Liver (tissue), 9 donors: Measurements from ENCODE around the gene EPB41L4A. TPM values are rescaled to one million over a fixed set of nuclear protein-coding genes. Genes with fewer than 3 reads are reported as not detected.

ENCODE experiments used
- DNase-seq: peaks from one replicate; pipeline ENCODE4 v3.0.0-alpha.2; 2017; ENCODE audit warnings: low spot score
- H3K27ac ChIP-seq, 2 donors: one replicate each; pipeline ENCODE4 v1.7.0; 2013; ENCODE audit warnings: inconsistent platforms in 2 of 2, low read length in 2 of 2, control low read depth in 1 of 2, low read depth in 1 of 2, mild to moderate bottlenecking in 1 of 2
- H3K27me3 ChIP-seq, 4 donors: one replicate each; pipeline versions ENCODE4 v1.6.1 to v1.7.0; 2013; ENCODE audit warnings: low read length in 3 of 4, inconsistent platforms in 1 of 4, mild to moderate bottlenecking in 1 of 4, moderate library complexity in 1 of 4; ENCODE audit not compliant: control insufficient read depth in 4 of 4, insufficient read depth in 4 of 4
- H3K36me3 ChIP-seq, 4 donors: one replicate each; pipeline versions ENCODE4 v1.6.1 to v1.7.0; 2013; ENCODE audit warnings: low read length in 3 of 4, mild to moderate bottlenecking in 3 of 4, low read depth in 1 of 4, moderate library complexity in 1 of 4; ENCODE audit not compliant: control insufficient read depth in 4 of 4, insufficient read depth in 3 of 4
- H3K4me1 ChIP-seq, 4 donors: one replicate each; pipeline versions ENCODE4 v1.6.1 to v1.7.0; 2013; ENCODE audit warnings: low read length in 3 of 4, mild to moderate bottlenecking in 3 of 4, moderate library complexity in 1 of 4; ENCODE audit not compliant: control insufficient read depth in 4 of 4, insufficient read depth in 4 of 4
- H3K4me3 ChIP-seq, 3 donors: one replicate each; pipeline versions ENCODE4 v1.6.1 to v1.7.0; 2013; ENCODE audit warnings: low read length in 3 of 3, control low read depth in 1 of 3, low read depth in 1 of 3, mild to moderate bottlenecking in 1 of 3
- H3K9ac ChIP-seq, 2 donors: one replicate each; pipeline ENCODE4 v1.7.0; 2013; ENCODE audit warnings: low read length in 2 of 2, mild to moderate bottlenecking in 2 of 2, moderate library complexity in 2 of 2, control low read depth in 1 of 2, low read depth in 1 of 2
- H3K9me3 ChIP-seq, 4 donors: one replicate each; pipeline versions ENCODE4 v1.6.1 to v1.7.0; 2013; ENCODE audit warnings: low read length in 3 of 4; ENCODE audit not compliant: control insufficient read depth in 4 of 4
- ATF3 ChIP-seq: IDR thresholded peaks from 2 replicates; pipeline ENCODE4 v1.6.1; 2016; ENCODE audit warnings: antibody characterized with exemption
- CTCF ChIP-seq: fragments of 150-350 bp; IDR thresholded peaks from 2 replicates; pipeline ENCODE4 v1.5.1; 2017; ENCODE audit warnings: improper control_type of control experiment, low read depth, low read length; ENCODE audit not compliant: missing input control
- FOXA1 ChIP-seq: IDR thresholded peaks from 2 replicates; pipeline ENCODE4 v1.6.1; 2016; ENCODE audit warnings: antibody characterized with exemption
- FOXA2 ChIP-seq: IDR thresholded peaks from 2 replicates; pipeline ENCODE4 v1.6.1; 2016; ENCODE audit warnings: antibody characterized with exemption
- GABPA ChIP-seq, 2 donors: IDR thresholded peaks in 1 of 2; conservative IDR thresholded peaks in 1 of 2; 2 replicates each; pipeline ENCODE4 v1.6.1; 2016; ENCODE audit warnings: antibody characterized with exemption in 2 of 2, mild to moderate bottlenecking in 1 of 2, moderate library complexity in 1 of 2
- HNF4A ChIP-seq, 2 donors: conservative IDR thresholded peaks; 2 replicates each; pipeline ENCODE4 v1.6.1; 2016; ENCODE audit warnings: antibody characterized with exemption in 2 of 2, mild to moderate bottlenecking in 2 of 2
- JUND ChIP-seq, 2 donors: IDR thresholded peaks; 2 replicates each; pipeline ENCODE4 v1.6.1; 2016; ENCODE audit warnings: antibody characterized with exemption in 2 of 2
- MAX ChIP-seq: IDR thresholded peaks from 2 replicates; pipeline ENCODE4 v1.6.1; 2016; ENCODE audit warnings: antibody characterized with exemption
- NR2F2 ChIP-seq: IDR thresholded peaks from 2 replicates; pipeline ENCODE4 v1.6.1; 2016; ENCODE audit warnings: antibody characterized with exemption
- RAD21 ChIP-seq, 2 donors: IDR thresholded peaks; 2 replicates each; pipeline ENCODE4 v1.6.1; 2016; ENCODE audit warnings: antibody characterized with exemption in 2 of 2, mild to moderate bottlenecking in 2 of 2
- REST ChIP-seq: IDR thresholded peaks from 2 replicates; pipeline ENCODE4 v1.6.1; 2016; ENCODE audit warnings: antibody characterized with exemption, mild to moderate bottlenecking
- SP1 ChIP-seq: IDR thresholded peaks from 2 replicates; pipeline ENCODE4 v1.6.1; 2018; ENCODE audit warnings: antibody characterized with exemption, mild to moderate bottlenecking
- TAF1 ChIP-seq: conservative IDR thresholded peaks from 2 replicates; pipeline ENCODE4 v1.6.1; 2016; ENCODE audit warnings: antibody characterized with exemption, mild to moderate bottlenecking
- YY1 ChIP-seq: IDR thresholded peaks from 2 replicates; pipeline ENCODE4 v1.6.1; 2016; ENCODE audit warnings: antibody characterized with exemption, mild to moderate bottlenecking
- ZBTB33 ChIP-seq: IDR thresholded peaks from 2 replicates; pipeline ENCODE4 v1.6.1; 2016; ENCODE audit warnings: antibody characterized with exemption
- WGBS: extraction: QIAGEN DNeasy Blood & Tissue Kit; methylation state at CpG from one replicate; pipeline ENCODE4 v1.1.7; 2013; 5-methylcytosine and 5-hydroxymethylcytosine counted together
- polyA plus RNA-seq, 2 donors: library from polyadenylated mRNA; stranded (reverse) in 1 of 2; unstranded in 1 of 2; fragments of 200-250 nt in 1 of 2; fragments of >200 nt in 1 of 2; fragmentation: Nextera tagmentation in 1 of 2; extraction: Ambion mirVana in 1 of 2; gene quantifications; one replicate each; pipeline versions ENCODE4 v1.2.1 to v1.2.3, GENCODE V29; 2013 to 2015
- total RNA-seq, 2 donors: library from RNA; depleted of rRNA; stranded (reverse); fragments of >200 nt; gene quantifications; one replicate each; pipeline ENCODE4 v1.2.3, GENCODE V29; 2014
- donor health status: healthy.
- donor health status: healthy.
- donor health status: healthy.
- donor health status: healthy.
- donor health status: healthy.

Gene EPB41L4A
- total and polyA plus RNA-seq, 4 donors = 1.1 to 8.0 (median 3.9) TPM

GRCh38 chr5:112308608-112309007 is 110.5 kb downstream of the EPB41L4A start:
- 96% methylated on average over 1 of the region's 1 CpG for WGBS
- no peaks in the 10 kb centered on the region for H3K4me1 ChIP-seq
- TF ChIP-seq MAX (no peak), REST (no peak), ATF3 (no peak), FOXA2 (no peak), ZBTB33 (no peak), TAF1 (no peak), NR2F2 (no peak), GABPA (IDR thresholded peaks at IDR 0.05 in 1 of 2, conservative IDR thresholded peaks at IDR 0.05 in 1 of 2) (no peak), SP1 (no peak), JUND (IDR thresholded peaks at IDR 0.05) (no peak), CTCF (no peak), YY1 (no peak), FOXA1 (no peak)
- H3K36me3 ChIP-seq = no peaks in the 10 kb centered on the region
- H3K27ac ChIP-seq = no peak overlapping the region
- H3K27me3 ChIP-seq = no peaks in the 10 kb centered on the region
- H3K9me3 ChIP-seq = peaks cover 0 to 4% (median 0%) of the 10 kb centered on the region in 4 donors
- no peak overlapping the region for H3K4me3 ChIP-seq
- no peak overlapping the region for H3K9ac ChIP-seq
- DNase-seq = no peak

GRCh38 chr5:112306956-112307355 is 112.1 kb downstream of the EPB41L4A start:
- Histone ChIP-seq H3K9me3 (peaks cover 0 to 4% (median 0%) of the 10 kb centered on the region in 4 donors), H3K27me3 (no peaks in the 10 kb centered on the region), H3K36me3 (no peaks in the 10 kb centered on the region), H3K4me3 (no peak overlapping the region), H3K4me1 (no peaks in the 10 kb centered on the region), H3K9ac (no peak overlapping the region), H3K27ac (no peak overlapping the region)
- 68% methylated on average over 2 of the region's 2 CpGs for WGBS
- no peak for DNase-seq
- no peak for TF ChIP-seq ATF3
- TF ChIP-seq RAD21 (IDR thresholded peaks at IDR 0.05) = no peak
- TF ChIP-seq REST = no peak
- TF ChIP-seq YY1 = no peak
- no peak for TF ChIP-seq TAF1
- TF ChIP-seq CTCF = no peak
- TF ChIP-seq ZBTB33 = no peak
- TF ChIP-seq FOXA2 = no peak
- TF ChIP-seq HNF4A (conservative IDR thresholded peaks at IDR 0.05) = no peak
- no peak for TF ChIP-seq NR2F2
